HG02973 (cell line): ENCODE data around the gene HMCN1.
"Not testable (repeated sequence)": the region's sequence is repeated elsewhere in the genome, so short reads cannot be mapped to it uniquely, and the experiment has no call there.

Source experiments
- ATAC-seq: cut with Tn5 transposase; IDR thresholded peaks from one replicate; pipeline ENCODE4 v1.9.1; 2021; ENCODE audit warnings: moderate library complexity; ENCODE audit not compliant: unreplicated experiment

Gene HMCN1

DNA sequence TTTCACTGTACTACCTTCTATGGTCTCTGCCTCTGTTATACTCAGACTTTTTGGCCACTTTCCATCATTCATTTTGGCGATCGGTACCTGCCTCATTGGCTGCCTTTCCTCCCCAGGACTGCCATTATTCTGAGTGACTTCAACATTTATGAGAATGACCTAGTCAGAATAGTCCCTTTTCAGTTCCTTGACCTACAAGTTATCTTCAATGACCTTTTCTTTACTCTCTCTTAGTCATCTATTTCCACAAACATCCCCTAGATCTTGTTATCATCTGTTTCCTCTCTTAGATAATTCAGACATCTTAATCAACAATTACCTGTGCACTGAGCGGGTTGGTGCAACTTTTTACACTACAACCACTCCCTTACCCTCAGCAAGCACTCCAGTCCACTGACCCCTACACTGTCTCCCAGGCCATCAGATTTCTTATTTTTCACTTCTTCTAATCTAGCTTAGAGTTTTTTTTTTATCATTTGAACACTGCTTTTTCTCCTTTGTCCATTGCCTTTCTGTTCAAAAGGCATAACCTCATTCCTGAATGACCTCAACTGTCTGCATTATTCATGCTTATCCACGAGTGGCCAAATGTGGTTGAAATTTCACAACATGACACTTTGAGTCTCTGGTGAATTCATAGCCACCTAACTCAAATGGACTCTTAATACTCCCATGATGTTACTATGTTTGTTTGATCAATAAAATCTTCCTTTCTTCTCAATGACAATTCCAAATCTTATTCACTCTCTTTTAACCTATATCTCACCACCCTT is 112.7 kb downstream of the HMCN1 start:
- no peak for ATAC-seq

DNA sequence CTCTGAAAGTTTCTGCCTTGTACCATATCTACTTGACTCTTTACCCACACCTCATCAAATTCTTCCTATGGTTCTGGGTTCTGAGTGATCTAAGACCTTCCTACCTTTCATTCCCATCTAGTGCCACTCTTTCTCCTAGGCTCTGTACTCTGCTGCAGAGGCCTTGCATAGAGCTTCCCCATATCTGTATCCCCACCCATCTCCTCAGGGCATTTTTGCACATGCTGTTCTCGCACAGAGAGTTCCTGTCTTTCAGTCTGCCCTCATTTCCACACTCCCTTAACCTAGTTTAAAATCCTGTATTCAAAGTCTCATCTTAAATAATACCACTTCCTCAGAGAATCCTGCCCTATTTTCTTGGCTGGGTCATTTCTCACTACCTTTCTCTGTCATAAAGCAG is 114.8 kb downstream of the HMCN1 start:
- ATAC-seq = no peak

DNA sequence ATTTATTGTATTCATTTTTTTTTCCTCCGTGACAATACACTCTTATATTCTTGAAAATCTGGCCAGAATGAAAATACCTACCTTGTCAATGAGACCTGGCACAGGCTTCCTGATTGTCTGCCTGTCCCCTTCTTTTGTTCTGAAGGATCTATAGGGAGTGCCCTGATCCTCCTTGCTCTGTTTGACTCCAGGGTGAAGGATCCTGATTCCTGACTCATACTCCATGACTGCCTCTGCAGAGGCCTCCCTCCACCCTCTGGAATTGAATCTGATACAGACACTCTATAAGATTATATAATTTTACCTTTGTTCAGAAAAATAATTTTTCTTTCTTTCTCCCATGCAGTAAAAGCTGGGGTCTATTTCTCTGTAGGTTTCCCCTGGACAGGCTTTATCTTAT is 116.2 kb downstream of the HMCN1 start:
- ATAC-seq = no peak

DNA sequence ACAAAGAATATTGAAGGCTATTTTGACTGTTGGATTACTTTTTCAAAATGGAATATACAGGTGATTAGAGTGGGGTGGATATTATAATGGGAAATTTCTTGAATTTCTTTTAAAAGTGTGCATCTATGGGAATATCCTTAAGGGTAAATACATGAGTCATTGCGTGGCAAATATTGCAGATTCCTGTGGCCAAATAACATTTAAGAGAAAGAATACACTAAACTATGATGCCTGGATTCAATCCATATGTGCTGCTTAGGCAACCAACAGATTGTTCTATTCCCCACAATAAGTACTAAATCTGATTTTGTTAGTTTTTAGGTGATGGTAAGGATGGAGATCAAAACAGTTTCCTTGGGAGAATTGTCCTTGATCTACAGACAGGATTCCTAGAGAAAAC is 119.5 kb downstream of the HMCN1 start:
- no peak for ATAC-seq

DNA sequence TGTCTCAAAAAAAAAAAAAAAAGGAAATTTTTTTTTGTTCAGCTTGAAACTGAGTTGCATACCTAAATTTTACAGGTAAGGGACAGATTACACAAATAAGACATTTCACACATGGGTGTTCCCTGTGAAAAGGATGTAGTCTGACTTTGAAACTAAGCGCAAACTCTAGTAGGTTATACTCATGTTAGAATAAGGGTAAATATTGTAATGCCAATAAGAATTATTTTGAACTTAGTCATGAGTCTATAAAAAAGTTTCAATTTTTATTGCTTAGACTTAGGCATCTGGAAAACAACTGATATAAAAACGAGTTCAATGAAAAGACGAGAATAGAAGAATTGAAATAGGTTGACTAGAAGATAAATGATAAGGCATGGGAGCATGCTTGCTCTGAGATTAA is 122.3 kb downstream of the HMCN1 start:
- no peak for ATAC-seq

DNA sequence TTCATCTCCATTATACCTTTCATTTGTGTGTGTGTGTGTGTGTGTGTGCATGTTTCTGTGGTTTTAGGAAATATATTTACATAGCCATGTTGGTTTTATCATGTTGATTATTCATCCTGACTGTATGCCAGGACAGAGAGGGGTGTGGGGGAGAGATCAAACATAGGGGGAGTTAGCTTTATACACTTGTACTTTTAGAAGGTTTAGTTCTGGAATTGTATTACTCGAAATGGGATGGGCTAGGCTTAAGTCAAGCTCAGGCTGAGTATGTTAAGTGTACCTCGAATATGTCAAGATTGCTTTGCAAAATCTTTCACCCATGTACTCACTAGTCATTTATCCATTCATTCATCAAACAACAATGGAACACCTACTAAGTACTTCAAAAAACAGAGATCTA is 123.3 kb downstream of the HMCN1 start:
- ATAC-seq = no peak

DNA sequence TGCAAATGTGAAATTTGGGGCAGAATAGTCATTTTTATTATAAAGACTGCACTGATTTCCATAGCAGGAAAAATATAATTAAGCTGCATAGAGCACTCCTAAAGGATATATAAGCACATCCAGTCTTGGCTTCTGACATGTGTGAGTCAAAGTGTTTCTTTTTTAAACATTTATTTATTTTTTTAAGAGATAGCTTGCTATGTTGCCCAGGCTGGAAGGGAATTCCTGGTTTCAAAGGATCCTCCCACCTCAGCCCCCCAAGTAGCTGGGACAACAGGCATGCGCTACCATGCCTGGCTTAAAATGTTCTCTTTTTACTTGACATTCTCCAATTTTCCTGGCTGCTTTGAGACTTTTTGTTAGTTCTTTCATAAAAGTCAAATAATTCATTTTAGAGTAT is 126.1 kb downstream of the HMCN1 start:
- no peak for ATAC-seq

DNA sequence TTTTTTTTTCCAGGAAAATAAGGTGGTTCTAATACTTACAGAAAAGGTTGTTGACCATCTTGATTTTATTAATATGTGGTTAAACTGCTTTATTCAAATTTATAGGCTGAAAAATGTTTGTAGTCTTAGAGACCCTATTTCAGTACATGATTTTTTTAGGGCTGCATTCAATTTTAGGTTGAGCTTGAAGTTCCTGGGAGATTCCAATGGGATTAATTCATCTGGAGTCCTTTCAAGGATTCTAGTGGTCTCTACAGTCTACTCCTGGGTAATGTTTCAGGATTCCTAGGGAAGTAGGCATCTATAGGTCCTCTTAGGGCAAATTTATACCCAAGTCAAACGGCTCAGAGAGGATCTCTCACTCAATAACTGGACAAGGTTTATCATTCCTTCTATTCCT is 126.7 kb downstream of the HMCN1 start:
- no peak for ATAC-seq

DNA sequence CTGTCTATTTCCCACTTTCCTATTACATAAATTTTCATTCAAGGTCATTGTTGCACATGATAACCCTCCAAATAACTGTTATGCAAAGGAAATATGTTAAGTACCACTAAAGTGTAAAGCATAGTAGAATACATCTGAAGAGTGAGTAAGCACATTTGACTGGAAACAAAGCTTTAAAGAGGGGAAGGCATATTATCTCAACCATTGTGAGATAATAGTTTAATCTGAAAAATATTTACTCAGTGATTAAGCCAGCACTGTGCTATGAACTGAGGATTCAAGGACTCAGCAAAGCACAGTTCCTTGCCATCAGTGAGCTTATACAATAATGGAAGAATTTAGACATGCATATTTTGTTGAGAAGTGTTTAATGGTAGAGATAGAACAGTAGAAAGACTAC is 127.4 kb downstream of the HMCN1 start:
- ATAC-seq = no peak

DNA sequence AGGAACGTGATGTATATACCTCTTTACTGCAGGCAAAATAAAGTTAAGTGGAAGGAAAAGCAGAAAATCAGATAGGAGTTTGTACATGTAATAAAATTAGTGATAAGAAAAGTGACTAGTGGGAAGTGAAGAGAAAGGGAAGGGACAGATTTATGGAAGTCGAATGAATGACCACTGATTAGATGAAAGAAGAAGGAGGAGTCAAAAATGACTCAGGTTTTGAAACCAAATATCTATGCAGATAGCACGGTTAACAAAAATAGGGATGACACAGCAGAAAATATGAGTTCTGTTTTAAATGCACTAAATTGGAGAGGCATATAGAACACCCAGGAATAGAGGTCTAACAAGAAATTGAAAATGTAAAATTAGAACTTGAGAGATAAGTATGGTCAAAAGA is 128.0 kb downstream of the HMCN1 start:
- no peak for ATAC-seq

DNA sequence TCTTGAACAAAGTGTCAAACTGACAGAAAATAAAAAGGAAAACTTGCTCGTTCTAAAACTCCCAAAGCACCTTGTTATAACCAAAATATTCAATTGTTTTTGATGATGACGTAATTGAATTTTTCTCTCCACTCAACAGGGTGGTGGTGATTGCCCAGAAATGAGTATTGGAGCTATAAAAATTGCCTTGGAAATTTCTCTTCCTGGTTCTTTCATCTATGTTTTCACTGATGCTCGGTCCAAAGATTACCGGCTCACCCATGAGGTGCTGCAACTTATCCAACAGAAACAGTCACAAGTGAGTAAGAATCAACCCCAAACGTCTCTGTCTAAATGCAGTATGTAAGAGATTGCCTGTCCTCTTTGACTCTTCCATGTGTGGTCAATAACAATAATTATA is 130.1 kb downstream of the HMCN1 start:
- ATAC-seq = no peak

DNA sequence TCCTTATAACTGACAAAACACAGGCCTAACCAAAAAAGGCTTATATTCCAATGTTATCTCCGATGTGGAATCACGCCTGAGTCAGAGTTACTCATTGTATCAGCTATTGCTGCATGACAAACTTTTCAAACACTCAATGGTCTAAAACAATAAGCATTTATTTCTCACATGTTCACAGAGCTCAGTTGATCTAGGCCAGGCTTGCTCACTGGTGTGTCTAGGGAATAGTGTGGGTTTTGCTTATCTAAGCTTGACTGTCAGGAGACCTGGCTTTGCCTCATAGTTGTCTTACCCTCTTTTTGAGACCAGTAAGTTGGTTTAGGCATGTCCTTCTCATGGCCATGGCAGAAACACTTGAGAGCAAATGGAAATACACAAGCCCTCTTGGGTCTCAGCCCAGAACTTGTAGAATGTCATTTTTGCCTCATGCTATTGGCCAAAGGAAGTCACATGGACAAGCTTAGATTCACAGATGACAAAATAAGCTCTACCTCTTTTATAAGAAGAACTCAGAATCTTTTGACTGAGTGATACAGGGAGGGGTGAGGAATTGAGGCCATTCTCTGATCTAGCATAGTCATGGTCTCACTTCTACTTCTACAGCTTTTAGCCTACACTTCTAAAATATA is 130.8 kb downstream of the HMCN1 start:
- no peak for ATAC-seq

DNA sequence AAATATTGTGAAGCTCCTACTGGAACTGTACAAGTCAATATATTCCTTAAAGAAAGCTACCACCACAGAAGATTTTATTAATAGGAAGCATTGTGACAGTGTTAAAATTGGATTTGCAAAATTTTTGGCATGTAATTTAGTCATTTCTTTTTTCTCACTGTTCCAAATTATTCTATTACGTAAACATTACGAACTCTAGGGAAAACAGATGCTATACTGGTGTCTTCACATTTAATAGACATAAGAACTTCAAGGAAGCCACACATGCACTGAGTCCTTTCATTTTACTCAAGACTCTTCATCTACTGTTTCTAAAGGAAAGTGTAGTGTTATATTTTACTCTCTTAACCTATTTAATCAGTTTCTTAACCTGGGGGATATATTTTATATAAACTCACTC is 135.4 kb downstream of the HMCN1 start:
- ATAC-seq = no peak

DNA sequence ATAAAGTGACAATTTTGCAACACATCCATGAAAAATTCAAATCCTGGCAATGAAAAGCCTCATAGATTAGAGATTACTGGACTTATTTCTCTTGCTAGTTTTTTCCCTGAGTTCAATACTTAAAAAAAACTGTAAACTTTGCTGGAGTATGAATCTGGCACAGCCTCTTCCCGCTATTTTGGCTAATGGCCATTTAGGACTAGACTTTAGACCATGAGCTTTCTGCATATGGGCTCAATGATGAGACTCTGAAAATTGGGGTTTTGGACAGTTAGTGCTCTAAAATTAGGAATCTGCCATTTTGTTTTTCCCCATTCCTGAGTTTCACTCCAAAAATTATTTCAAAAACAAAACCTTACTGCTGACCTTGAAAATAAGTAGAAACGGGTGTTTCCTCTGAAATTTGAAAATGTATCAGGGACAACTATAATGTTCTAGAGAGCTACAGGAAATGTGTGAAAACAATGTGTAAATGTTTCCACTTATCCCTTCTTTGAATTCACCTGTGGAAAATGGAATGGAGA is 137.5 kb downstream of the HMCN1 start:
- ATAC-seq = no peak

DNA sequence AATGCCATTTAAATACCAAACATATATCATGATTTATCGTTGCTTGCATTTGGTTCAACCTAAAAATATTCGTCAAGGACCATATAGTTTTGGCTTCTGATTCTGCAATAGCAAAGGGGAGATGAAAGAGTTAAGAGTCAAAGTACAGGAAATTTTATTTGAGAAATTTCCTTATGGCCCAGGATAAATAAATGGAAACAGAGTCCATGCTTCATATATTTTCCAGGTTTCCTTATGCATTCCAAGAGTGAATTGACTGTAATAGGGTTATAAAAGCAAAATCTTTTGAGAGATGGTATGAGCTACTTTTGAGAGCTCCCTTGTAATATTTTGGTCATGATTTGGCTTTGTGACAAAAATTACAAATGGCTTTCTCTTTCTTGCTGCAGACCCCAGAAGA is 140.1 kb downstream of the HMCN1 start:
- ATAC-seq = no peak

DNA sequence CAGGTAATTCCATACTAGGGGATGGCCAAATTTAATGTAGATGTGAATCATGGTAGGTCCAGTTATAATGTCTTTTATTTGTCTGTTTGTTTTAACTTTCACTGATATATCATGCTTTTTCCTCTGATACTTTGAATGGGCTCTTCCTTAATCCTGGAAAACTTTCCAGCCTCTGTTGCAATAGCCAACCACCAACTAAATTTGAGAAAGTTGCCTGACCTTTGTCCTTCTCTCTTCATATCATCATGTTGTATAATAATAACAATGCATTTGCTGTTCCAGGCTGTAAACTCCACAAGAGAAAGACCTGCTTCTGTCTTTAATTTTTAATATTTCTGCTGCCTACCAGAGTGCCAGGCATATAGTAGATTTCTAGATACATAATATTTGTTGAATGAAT is 146.1 kb downstream of the HMCN1 start:
- ATAC-seq = no peak

DNA sequence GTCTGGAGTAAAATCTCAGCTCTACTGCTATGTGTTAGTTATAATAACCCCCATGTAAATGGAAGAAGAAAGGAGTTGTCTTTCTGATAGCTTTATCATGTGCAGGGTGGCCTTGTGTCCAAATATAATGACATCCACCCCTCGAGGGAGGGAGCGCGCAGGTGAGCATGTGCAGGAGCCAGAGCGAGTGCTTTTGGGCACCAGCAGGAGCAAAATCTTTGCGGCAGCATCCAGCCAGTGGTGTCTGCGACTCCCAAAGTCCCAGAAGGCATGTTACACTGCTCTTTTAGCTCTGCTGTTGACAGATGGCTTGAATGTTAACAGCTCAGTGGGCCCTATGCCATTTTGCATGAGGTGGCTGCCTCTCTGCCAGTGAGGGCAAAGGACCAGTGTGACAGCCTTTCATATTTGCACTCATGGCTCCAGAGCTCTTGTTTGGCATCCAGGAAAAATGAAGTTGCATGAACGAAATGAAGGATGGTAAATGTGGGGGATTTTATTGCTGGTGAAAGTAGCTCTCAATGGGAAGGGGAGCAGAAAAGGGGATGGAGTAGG is 146.7 kb downstream of the HMCN1 start:
- no peak for ATAC-seq

DNA sequence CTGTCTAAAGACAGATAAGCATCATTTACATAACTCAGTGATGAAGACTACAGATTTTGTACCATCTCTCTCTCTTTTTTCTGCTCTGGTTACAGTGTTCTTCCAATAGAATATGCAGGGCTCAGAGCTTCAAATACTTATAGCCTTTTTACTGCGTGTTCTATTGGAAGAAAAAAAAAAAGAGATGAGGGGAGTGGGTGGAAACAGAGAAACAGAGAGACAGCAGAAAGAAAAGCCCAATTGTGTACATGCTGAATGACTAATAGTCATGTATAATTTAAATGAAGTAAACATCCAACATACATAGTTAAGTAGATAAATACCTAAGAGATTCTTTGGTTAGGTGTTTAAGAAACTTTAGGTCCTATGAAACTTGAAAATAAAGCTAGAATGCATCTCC is 151.9 kb downstream of the HMCN1 start:
- no peak for ATAC-seq

DNA sequence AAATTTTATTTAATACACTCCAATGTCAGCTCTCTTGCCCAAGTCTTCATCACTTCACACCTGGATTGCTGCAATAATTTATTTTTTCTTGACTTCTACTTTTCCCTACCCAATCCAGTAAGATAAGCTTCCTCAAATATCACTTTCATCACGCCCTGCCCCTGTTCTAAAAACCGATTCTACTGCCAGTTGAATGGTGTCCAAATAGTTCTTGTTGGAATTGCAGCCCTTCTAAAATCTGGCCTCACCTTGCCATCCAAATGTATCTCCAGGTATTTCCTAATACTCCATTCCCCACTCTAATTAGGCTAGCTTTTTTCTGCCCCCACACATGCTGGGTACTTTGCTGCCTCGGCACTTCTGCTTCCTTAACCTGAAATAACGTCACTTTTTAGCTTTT is 152.5 kb downstream of the HMCN1 start:
- ATAC-seq = no peak

DNA sequence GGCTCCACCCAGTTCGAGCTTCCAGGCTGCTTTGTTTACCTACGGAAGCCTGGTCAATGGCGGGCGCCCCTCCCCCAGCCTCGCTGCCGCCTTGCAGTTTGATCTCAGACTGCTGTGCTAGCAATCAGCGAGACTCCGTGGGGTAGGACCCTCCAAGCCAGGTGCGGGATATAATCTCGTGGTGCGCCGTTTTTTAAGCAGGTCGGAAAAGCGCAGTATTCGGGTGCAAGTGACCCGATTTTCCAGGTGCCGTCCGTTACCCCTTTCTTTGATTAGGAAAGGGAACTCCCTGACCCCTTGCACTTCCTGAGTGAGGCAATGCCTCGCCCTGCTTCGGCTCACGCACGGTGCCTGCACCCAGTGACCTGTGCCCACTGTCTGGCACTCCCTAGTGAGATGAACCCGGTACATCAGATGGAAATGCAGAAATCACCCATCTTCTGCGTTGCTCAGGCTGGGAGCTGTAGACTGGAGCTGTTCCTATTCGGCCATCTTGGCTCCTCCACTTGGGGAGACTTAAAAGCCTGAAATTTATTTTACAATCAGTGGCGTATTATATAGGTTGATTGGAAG is 158.7 kb downstream of the HMCN1 start:
- ATAC-seq = not testable (repeated sequence)

DNA sequence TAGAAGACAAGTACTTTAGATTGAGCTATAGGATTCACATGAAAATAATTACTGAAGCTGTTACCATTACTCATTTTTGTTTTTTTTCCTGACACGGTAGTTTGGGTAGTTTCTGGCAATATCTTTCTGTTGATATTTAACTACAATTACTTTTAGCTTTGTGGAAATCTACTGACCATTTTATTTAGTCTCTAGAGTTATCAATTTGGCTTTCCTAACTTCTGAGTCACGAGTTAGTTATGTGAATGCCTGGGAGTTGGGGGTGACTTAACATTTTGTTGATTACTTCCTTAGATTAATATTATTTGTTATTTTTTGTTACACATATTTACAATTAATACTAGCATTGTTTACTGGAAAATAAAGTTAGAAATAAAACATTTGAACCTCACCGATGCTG is 160.6 kb downstream of the HMCN1 start:
- no peak for ATAC-seq
